GM19395 (cell line): ENCODE data around the gene PDE6D.
A peak's percentile ranks its signal among the peaks of the same experiment; 100 is the strongest.
"Not testable (repeated sequence)": the region's sequence is repeated elsewhere in the genome, so short reads cannot be mapped to it uniquely, and the experiment has no call there.

ENCODE experiments used
- ATAC-seq: cut with Tn5 transposase; IDR thresholded peaks from one replicate; pipeline ENCODE4 v1.9.1; 2021; ENCODE audit warnings: mild to moderate bottlenecking, moderate library complexity; ENCODE audit not compliant: unreplicated experiment

The PDE6D gene

GRCh38 chr2:231720987-231721966, 59.8 kb downstream of the PDE6D start:
- ATAC-seq, result peak; percentile 88

- ATAC-seq, result peak; percentile 7
Observed at GRCh38 chr2:231720292-231720986, 60.6 kb downstream of the PDE6D start.

GRCh38 chr2:231718799-231719198, 62.3 kb downstream of the PDE6D start:
- ATAC-seq, result no peak

- ATAC-seq, result no peak
Observed at GRCh38 chr2:231717281-231718171, 63.6 kb downstream of the PDE6D start.

GRCh38 chr2:231716666-231717280, 64.3 kb downstream of the PDE6D start:
- ATAC-seq, result no peak

- ATAC-seq, result no peak
Observed at GRCh38 chr2:231715988-231716616, 65.0 kb downstream of the PDE6D start.

GRCh38 chr2:231715499-231715837, 65.6 kb downstream of the PDE6D start:
- no peak for ATAC-seq

- ATAC-seq, result no peak
Observed at GRCh38 chr2:231714639-231715498, 66.2 kb downstream of the PDE6D start.

- ATAC-seq, result no peak
Observed at GRCh38 chr2:231713730-231714638, 67.1 kb downstream of the PDE6D start.

GRCh38 chr2:231713406-231713729, 67.7 kb downstream of the PDE6D start:
- ATAC-seq, result not testable (repeated sequence)

- ATAC-seq, result not testable (repeated sequence)
Observed at GRCh38 chr2:231712451-231713021, 68.5 kb downstream of the PDE6D start.

GRCh38 chr2:231711677-231712450, 69.2 kb downstream of the PDE6D start:
- no peak for ATAC-seq

- no peak for ATAC-seq
Observed at GRCh38 chr2:231710799-231711676, 70.0 kb downstream of the PDE6D start.

- ATAC-seq, result no peak
Observed at GRCh38 chr2:231709981-231710798, 70.9 kb downstream of the PDE6D start.

GRCh38 chr2:231709636-231709980, 71.5 kb downstream of the PDE6D start:
- ATAC-seq, result no peak
